Right cardiac atrium (tissue), 5 donors: ENCODE results near the gene SLC26A6. TPM values are rescaled to one million over a fixed set of nuclear protein-coding genes. Genes with fewer than 3 reads are reported as not detected.

Experiments used
- ATAC-seq, 2 donors: fragments of 200-7000 bp; cut with Tn5 transposase; one replicate each; pipeline versions ENCODE4 v1.8.0 to v1.9.1; 2020; ENCODE audit warnings: moderate library complexity in 2 of 2, mild to moderate bottlenecking in 1 of 2
- DNase-seq, 3 donors: peaks; one replicate each; pipeline ENCODE4 v3.0.0-alpha.2; 2020
- H3K27ac ChIP-seq: one replicate; pipeline ENCODE4 v1.5.1; 2013; ENCODE audit warnings: mild to moderate bottlenecking, low read length, control low read depth, moderate library complexity
- H3K27me3 ChIP-seq: one replicate; pipeline ENCODE4 v1.6.1; 2013; ENCODE audit not compliant: control insufficient read depth, insufficient read depth
- H3K4me1 ChIP-seq: one replicate; pipeline ENCODE4 v1.6.1; 2013; ENCODE audit warnings: low read length; ENCODE audit not compliant: control insufficient read depth, insufficient read depth
- H3K4me3 ChIP-seq: one replicate; pipeline ENCODE4 v1.5.1; 2013; ENCODE audit warnings: low read length, control low read depth
- H3K9me3 ChIP-seq: one replicate; pipeline ENCODE4 v1.6.1; 2013; ENCODE audit warnings: low read length; ENCODE audit not compliant: control insufficient read depth
- WGBS: extraction: QIAGEN DNeasy Blood & Tissue Kit; methylation state at CpG from one replicate; pipeline ENCODE4 v1.1.7; 2013; 5-methylcytosine and 5-hydroxymethylcytosine counted together
- intact Hi-C, 4 donors: fragments of 100-400 bp; cut with DNase I; formaldehyde crosslinking; loops; one replicate each; pipeline versions ENCODE4 v1.11.0 to v1.14.0; 2022 to 2023
- polyA plus RNA-seq: library from polyadenylated mRNA; stranded (reverse); fragments of 200-250 nt; gene quantifications from one replicate; pipeline ENCODE4 v1.2.3, GENCODE V29; 2013
- total RNA-seq, 4 donors: library from RNA; stranded (reverse); fragmentation: NEBNext Ultra II Directional; extraction: Animal tissue kit (Norgen Biotek cat#: 25700); gene quantifications; one replicate each; pipeline ENCODE4 v1.2.1, GENCODE V29; 2021
- donor health status: healthy with polysubstance abuse.
- donor health status: DM: no; HTN: yes; CAD: no.
- donor health status: DM: no; HTN: no; CAD: no.
- donor health status: DM: no; HTN: yes; CAD: no; lungs with severe emphysema.
- donor health status: DM: yes; HTN: yes; CAD: no.

SLC26A6 gene
- total and polyA plus RNA-seq, 5 donors: 8.6 to 15.4 (median 13.6) TPM

DNA sequence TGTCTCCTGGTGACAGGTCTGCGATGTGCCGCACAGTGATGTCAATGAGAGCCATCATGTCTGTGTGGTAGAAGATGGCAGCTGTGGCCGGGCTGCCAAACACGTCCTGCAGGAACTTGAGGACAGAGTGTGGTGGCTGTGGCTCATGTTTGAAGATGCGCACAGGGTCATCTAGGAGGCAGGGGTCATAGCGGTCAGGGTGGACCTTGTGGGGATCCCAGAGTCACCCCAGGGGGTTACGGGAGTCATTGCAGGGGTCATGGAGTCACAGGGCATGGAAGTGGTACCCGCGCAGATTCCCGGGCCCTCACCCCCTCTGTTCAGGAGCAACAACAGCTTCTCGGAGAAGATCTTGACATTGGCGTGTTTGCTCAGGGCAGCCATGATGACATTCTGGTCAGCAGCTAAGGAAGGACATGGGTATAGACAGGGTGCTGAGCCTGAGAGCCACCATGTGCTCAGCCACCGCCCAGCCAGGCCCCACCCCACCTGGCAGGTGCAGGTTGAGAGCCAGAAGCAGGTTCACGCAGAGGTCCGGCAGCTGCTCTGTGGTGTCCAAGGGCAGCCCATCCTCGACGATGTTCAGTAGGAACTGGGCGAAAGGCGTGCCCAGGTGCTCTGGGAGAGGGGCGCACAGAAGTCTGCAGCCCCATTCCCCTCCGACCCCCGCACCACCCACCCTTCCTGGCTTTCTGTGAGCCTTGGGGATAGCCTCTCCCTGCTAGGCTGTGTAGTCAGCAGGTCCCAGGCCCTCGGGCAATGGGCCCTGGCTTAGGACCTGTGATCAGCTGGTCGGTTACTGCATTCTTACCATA lies 43.5 kb upstream of the SLC26A6 start:
- WGBS: 94% methylated on average over 24 of the region's 24 CpGs
- intact Hi-C loops: no loop called here
- Histone ChIP-seq H3K27me3 (no peaks in the 10 kb centered on the region), H3K4me1 (peaks cover 5% of the 10 kb centered on the region), H3K27ac (no peak overlapping the region), H3K4me3 (no peak overlapping the region), H3K9me3 (no peaks in the 10 kb centered on the region)
- no peak for ATAC-seq
- DNase-seq: no peak

DNA sequence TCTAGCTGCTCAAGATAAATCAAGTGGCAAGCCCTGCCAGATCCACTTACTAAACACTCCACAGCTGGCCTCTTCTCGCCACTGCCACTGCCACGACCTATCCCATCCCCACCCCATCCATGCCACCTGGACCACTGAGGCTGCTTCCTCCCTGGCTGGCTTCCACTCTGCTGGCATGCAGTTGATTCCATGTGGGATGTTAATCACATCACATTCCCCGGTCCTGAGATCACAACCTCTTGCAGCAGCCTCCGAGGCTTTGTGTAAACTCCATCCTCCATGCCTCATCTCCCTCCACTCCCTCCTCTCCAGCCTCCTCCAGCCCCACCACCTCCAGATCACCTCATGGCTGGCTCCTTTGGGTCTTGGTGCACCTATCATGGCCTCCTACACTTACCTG lies 42.8 kb upstream of the SLC26A6 start:
- DNase-seq (no peak), ATAC-seq (no peak)
- Histone ChIP-seq H3K4me1 (no peaks in the 10 kb centered on the region), H3K4me3 (no peak overlapping the region), H3K27ac (no peak overlapping the region), H3K27me3 (no peaks in the 10 kb centered on the region), H3K9me3 (no peaks in the 10 kb centered on the region)
- WGBS: 54% methylated on average over 4 of the region's 4 CpGs
- intact Hi-C loops: no loop called here

DNA sequence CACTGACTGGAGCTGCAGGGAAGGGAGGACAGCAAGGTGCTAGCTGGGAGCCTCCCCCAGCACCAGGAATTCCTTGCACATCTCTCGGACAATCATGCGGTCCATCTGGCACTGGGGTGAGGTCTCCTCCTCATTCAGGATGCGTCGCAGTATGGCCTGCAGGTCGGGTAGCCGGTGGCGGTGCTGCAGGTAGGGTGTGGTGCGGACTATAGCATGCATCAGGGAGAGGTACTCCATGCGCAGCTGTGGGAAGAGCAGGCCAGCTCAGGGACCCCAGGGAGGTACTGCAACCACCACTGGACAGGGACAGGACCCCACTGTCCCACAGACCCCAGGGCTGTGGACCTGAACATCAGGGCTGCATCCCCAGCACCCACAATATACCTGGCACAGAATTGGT lies 39.2 kb upstream of the SLC26A6 start:
- intact Hi-C loops: no loop called here
- no peak for ATAC-seq
- 89% methylated on average over 9 of the region's 9 CpGs for WGBS

DNA sequence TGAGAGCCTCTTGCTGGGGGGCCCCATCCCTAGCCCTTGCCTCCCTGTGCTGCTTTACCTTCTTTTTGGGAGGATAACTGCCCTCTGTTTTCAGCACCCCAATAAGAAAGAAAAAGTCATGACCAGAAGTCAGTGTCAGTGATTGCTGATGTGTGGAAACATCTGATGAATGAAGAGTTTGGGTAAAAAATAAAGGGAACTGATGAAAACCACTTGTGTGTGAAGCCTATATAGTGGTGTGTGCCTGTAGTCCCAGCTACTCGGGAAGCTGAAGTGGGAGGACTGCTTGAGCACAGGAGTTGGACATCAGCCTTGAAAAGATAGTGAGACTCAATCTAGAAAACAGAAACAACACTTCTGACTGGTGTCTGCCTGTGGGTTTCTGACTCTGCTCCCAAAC lies 37.3 kb upstream of the SLC26A6 start:
- Histone ChIP-seq H3K9me3 (no peaks in the 10 kb centered on the region), H3K27ac (no peak overlapping the region), H3K4me1 (no peaks in the 10 kb centered on the region), H3K4me3 (no peak overlapping the region), H3K27me3 (no peaks in the 10 kb centered on the region)
- WGBS: 24% methylated on average over 1 of the region's 1 CpG
- intact Hi-C loops: no loop called here
- no peak for DNase-seq
- no peak for ATAC-seq

More for the DNA sequence above, 39.2 kb upstream of the SLC26A6 start:
- H3K27me3 ChIP-seq: no peaks in the 10 kb centered on the region
- H3K27ac ChIP-seq: no peak overlapping the region
- H3K4me3 ChIP-seq: no peak overlapping the region
- no peak for DNase-seq
- H3K4me1 ChIP-seq: no peaks in the 10 kb centered on the region
- no peaks in the 10 kb centered on the region for H3K9me3 ChIP-seq

DNA sequence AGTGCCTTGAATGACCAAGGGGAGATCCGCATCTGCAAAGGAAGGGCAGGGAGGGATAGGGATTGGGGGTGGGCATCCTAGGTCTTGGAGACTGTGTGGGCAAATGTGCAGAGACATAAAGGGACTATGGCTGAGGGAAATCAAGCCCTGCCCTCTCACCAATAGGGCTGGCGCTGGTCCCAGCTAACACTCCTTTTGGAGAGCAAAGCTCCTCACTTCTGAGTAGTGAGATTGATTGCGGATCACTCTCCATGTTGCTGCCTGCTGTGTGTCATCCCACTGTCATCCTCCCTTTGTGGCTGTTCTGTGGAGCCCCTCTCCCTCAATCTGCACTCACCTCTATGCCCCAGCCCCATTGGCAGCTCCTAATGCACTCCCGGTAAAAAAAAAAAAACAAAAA lies 29.7 kb upstream of the SLC26A6 start:
- no peak overlapping the region for H3K4me3 ChIP-seq
- no peaks in the 10 kb centered on the region for H3K9me3 ChIP-seq
- 75% methylated on average over 4 of the region's 4 CpGs for WGBS
- ATAC-seq (no peak), DNase-seq (peak in 1 of 3 donors; percentile 69)
- H3K27ac ChIP-seq: no peak overlapping the region
- H3K27me3 ChIP-seq: no peaks in the 10 kb centered on the region
- intact Hi-C loops: no loop called here
- peaks cover 4% of the 10 kb centered on the region for H3K4me1 ChIP-seq

DNA sequence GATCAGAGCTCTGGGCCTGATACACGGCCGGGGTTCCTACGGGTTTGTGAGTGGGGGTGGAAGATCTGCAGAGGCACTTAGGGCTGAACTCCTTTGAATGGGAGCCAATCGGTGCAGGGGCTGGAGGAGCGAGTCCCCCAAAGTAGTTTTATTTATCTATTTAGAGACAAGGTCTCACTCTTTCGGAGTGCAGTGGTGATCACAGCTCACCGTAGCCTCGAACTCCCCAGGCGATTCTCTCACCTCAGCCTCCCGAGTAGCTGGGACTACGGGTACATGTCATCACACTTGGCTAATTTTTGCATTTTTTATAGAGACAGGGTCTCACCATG lies 29.0 kb upstream of the SLC26A6 start:
- Histone ChIP-seq H3K4me1 (peaks cover 4% of the 10 kb centered on the region), H3K27me3 (no peaks in the 10 kb centered on the region), H3K4me3 (no peak overlapping the region), H3K9me3 (no peaks in the 10 kb centered on the region), H3K27ac (peak overlapping the region; percentile 26)
- ATAC-seq (no peak), DNase-seq (no peak)
- WGBS: 53% methylated on average over 11 of the region's 11 CpGs
- intact Hi-C loops: no loop called here

DNA sequence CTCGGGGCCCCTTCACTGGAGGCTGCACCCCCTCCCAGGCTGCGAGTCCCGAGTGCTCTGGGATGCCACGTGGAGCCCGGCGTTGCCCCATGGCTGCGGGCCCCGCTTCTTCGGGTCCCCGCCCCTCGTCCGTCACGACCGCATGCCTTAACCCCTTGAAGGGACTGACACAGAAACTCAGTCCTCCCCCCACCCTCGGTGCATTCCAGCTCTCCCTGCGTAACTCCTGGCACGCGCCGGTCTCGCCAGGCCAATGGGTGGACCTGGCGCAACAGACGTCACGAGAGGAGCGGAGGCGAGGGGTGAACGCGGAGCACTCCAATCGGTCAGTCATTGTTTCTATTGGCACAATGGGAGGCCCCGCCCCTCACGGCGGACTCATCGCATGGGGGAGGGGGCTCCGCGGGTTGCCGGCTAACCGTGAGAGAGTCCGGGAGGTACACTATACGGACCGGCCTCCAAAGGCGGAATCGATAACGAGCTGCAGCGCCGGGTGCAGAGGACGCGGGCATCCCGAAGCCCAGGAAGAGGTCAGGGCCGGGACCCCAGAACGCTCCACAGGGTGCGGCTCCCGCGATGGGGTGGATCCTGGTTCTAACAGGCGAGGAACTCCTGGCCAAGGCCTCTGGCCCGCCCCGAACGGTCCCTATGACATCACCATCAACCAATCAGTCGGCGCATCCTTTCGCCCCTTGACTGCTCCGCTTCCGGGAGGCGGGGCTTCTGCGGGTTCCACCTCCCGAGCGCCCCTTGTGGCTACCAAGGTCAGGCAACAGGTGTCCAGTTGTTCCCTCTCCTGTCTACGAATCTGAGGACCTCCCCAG lies 28.4 kb upstream of the SLC26A6 start:
- H3K27ac ChIP-seq: peak overlapping the region; percentile 74
- under 1% methylated on average over 66 of the region's 66 CpGs for WGBS
- peak; percentile 96 to 98 (median 97) for DNase-seq

DNA sequence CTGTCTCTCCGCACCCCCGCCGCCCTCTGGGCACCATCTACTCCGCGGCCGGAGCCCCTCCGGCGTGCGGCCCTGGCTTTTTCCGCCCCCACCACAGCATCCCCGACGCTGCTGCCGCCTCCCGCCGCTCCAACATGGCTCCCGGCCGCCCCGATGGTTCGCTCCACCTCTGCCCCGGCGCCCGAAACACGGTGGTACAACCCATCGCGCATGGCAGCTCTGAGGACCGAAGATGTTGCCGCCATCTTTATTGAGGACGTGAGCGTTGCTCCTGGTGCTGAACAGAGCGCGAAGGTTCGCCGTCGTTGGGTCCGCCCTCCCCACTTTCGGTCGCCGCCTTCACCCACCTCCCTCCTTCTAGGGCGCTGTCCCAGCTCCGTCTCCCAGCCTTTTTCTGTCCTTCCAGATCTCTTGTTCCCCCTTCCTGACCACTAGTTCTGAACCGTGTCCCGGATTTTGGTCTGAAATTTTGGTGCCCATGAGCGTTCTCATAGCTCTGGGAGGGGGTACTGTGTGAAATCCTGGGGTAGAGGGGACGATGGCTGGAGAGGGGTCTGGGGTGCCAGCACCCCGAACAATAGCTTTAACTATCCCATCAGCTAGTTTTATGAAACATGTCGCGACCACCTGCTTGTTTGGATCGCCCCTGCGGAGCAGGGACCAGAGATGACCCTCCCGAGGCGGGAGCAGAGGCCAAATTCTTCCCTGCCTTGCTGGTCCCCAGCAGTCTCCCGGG lies 27.7 kb upstream of the SLC26A6 start, which contains the start of gene CELSR3:
CELSR3 (minus strand) TSS at position 134 of the 736 bp plus-strand sequence. CDS start 252 bp downstream, outside the sequence.
- H3K27ac ChIP-seq: peak within 1 kb of the TSS; percentile 74
- peak; percentile 82 to 91 (median 90) for DNase-seq

More for the DNA sequence above, 28.4 kb upstream of the SLC26A6 start:
- ATAC-seq: peak; percentile 91
- Histone ChIP-seq H3K27me3 (no peaks in the 10 kb centered on the region), H3K4me3 (peak overlapping the region; percentile 44), H3K4me1 (peaks cover 4% of the 10 kb centered on the region), H3K9me3 (no peaks in the 10 kb centered on the region)
- intact Hi-C loops: no loop called here

DNA sequence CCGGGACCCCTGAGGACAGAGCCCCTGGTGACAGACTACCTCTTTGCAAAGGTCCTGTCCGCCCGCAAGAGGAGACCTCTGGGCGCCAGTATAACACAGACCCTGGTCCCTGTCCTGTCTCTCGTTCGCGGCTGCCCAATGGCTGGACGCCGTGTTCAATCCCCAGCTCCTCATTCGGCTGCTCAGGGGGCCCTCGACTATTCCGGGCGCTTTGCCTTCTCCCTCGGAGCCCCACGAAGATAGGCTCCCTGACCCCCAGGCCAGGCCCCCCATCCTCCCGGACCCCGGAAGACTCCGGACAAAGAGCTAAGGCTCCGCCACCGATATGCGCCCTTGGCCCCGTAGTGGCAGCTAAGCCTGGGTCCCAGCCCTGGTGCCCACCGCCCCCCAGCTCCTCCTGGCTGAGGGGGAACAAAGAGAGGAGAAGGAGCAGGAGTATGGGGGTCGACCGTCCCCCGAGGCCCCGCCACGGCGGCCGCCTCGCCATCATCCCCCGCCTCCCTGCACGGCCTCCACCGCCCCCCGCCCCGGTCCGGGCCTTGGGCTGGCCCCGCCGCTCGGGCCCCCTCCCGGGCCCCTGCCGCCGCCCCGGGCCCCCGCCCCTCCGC lies 27.0 kb upstream of the SLC26A6 start:
- no peaks in the 10 kb centered on the region for H3K9me3 ChIP-seq
- 3% methylated on average over 46 of the region's 46 CpGs for WGBS
- H3K4me1 ChIP-seq: peaks cover 4% of the 10 kb centered on the region
- intact Hi-C loops: no loop called here
- no peak for DNase-seq
- H3K27ac ChIP-seq: no peak overlapping the region
- H3K4me3 ChIP-seq: no peak overlapping the region
- ATAC-seq: no peak
- H3K27me3 ChIP-seq: no peaks in the 10 kb centered on the region

More for the DNA sequence above, 27.7 kb upstream of the SLC26A6 start, which contains the start of gene CELSR3:
- intact Hi-C loops: no loop called here
- Histone ChIP-seq H3K9me3 (no peaks in the 10 kb centered on the region), H3K27me3 (no peaks in the 10 kb centered on the region), H3K4me1 (peaks cover 4% of the 10 kb centered on the region), H3K4me3 (peak within 1 kb of the TSS; percentile 44)
- 2% methylated on average over 52 of the region's 52 CpGs for WGBS
- peak; percentile 57 to 73 for ATAC-seq

DNA sequence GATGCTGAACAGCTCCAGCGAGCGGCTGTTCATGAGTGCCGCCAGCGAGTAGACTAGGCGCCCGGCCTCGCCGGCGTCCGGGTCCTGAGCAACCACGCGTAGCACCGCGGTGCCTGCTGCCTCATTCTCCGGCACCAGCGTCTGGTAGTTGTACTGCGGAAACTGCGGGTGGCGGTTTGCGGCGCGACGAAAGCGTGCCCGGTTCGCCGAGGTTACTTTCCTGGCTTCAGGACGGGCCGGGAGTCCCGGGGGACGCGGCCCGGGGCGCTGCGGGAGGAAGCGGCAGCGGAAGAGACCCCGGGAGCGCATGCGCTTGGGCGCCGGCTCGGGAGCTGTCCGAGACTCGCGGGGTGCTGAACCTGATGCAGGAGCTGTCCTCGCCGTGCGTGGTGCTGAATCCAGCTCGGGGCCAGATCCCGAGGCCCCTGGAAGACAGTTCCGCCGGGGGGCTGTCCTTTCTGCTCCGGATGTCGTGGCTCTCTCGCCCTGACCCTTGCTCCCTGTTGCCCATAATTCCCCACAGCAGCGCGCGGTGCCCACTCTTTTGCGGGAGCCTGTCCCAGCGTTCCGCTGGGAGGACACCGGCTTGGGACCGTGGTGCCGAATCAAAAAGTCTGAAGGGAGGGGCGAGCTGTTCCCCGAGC lies 26.4 kb upstream of the SLC26A6 start:
- H3K27me3 ChIP-seq: no peaks in the 10 kb centered on the region

More for the DNA sequence above, 26.4 kb upstream of the SLC26A6 start:
- intact Hi-C loops: no loop called here
- Histone ChIP-seq H3K9me3 (no peaks in the 10 kb centered on the region), H3K27ac (no peak overlapping the region), H3K4me3 (peak overlapping the region; percentile 39), H3K4me1 (peaks cover 4% of the 10 kb centered on the region)
- WGBS: 2% methylated on average over 67 of the region's 67 CpGs
- ATAC-seq (no peak), DNase-seq (peak; percentile 61 to 90 (median 84))
